ENCODE results near the gene TGFA.

TGFA gene

DNA sequence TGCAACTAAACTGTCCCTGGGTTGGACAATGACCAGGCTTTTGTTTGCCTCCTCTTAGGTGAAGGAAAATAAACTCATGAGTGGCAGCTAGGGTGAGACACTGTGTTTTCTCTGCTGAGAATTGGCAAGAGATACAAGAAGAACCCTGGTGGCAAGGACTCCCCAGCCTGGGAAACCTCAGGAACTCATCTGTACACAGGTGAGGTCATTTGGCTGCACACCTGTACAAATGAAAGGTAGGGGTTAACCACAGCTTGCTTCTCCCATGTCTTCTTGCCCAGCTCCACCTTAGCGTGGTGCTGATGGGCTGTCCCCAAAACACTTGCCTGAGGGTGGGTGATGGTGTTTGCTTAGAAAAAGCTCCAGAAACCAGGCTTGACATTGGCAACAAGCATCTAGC, 154.6 kb downstream of the TGFA start:
- no peak overlapping the region for H3K27ac ChIP-seq

More for the DNA sequence above, 154.6 kb downstream of the TGFA start:
- TF ChIP-seq, protein P1, sequence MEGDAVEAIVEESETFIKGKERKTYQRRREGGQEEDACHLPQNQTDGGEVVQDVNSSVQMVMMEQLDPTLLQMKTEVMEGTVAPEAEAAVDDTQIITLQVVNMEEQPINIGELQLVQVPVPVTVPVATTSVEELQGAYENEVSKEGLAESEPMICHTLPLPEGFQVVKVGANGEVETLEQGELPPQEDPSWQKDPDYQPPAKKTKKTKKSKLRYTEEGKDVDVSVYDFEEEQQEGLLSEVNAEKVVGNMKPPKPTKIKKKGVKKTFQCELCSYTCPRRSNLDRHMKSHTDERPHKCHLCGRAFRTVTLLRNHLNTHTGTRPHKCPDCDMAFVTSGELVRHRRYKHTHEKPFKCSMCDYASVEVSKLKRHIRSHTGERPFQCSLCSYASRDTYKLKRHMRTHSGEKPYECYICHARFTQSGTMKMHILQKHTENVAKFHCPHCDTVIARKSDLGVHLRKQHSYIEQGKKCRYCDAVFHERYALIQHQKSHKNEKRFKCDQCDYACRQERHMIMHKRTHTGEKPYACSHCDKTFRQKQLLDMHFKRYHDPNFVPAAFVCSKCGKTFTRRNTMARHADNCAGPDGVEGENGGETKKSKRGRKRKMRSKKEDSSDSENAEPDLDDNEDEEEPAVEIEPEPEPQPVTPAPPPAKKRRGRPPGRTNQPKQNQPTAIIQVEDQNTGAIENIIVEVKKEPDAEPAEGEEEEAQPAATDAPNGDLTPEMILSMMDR (IDR thresholded peaks at IDR 0.05) = no peak
- TF ChIP-seq ZFX (IDR thresholded peaks at IDR 0.05; ENCODE audit: borderline replicate concordance) = no peak
